Astrocyte of the spinal cord (primary cell): ENCODE results near the gene ANKRD33B.

Source experiments
- DNase-seq: peaks from one replicate; pipeline ENCODE4 v3.0.0; 2011; ENCODE audit warnings: low read depth, low spot score
- H3K4me3 ChIP-seq: 2 replicates; pipeline ENCODE4 v1.5.1; 2011; ENCODE audit warnings: low read depth, mild to moderate bottlenecking, low read length, moderate library complexity
- in situ Hi-C: cut with HindIII; loops from 2 replicates; pipeline ENCODE4 v1.10.0; 2017; ENCODE audit warnings: low sequenced_read_pairs
- TF ChIP-seq, protein P1 (sequence below): IDR thresholded peaks from 2 replicates; pipeline ENCODE4 v1.5.1; 2012; ENCODE audit warnings: low read depth, mild to moderate bottlenecking, low read length, inconsistent platforms

Gene ANKRD33B

DNA sequence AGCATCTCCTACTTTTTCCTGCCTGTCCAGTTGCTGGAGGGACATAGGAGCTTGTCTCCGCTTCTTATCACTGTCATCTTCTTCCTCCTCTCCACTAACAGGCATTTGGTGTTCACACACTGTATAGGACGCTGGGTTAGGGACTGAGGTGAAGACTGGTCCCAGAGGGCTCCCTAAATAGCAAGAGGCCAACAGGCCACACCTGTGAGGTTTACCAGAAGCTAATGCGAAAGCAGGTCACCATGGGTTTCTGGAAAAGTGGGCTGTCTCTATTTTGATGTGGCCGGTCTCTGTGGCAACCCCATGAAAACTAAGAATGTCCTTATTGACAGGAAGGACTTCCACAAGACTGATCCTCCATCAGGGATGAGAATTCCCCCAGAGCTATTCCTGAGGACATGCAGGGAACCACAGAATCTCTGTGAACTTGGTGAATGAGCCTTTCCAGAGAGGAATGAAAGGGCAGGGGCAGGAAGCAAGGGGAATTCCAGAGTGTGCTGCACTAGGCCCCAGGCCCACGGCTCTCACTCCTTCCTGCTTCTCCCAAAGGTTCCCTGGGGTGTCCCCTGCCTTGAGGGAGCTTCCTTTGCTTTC, 135.5 kb downstream of the ANKRD33B start:
- no peak for DNase-seq
- H3K4me3 ChIP-seq = no peak overlapping the region
- TF ChIP-seq, protein P1, sequence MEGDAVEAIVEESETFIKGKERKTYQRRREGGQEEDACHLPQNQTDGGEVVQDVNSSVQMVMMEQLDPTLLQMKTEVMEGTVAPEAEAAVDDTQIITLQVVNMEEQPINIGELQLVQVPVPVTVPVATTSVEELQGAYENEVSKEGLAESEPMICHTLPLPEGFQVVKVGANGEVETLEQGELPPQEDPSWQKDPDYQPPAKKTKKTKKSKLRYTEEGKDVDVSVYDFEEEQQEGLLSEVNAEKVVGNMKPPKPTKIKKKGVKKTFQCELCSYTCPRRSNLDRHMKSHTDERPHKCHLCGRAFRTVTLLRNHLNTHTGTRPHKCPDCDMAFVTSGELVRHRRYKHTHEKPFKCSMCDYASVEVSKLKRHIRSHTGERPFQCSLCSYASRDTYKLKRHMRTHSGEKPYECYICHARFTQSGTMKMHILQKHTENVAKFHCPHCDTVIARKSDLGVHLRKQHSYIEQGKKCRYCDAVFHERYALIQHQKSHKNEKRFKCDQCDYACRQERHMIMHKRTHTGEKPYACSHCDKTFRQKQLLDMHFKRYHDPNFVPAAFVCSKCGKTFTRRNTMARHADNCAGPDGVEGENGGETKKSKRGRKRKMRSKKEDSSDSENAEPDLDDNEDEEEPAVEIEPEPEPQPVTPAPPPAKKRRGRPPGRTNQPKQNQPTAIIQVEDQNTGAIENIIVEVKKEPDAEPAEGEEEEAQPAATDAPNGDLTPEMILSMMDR = no peak
- in situ Hi-C loops = no loop called here

DNA sequence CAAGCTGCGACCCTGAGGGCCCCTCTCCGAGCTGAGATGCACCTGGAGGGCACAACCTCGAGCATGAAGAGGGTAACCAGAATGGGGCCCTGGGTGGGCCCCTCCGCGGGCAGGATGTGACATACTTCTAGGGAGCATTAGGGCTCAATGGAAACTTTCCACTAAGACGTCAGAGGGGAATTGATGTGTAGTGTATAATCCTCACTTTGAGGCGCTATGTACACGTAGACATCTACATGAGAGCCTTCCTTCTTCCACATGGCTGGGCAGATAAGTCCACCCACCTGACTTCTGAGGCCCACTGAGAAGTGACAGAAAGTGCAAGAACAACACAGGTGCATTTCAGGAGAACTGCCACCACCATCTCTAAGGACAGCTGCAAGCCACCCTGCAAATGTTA, 136.1 kb downstream of the ANKRD33B start:
- H3K4me3 ChIP-seq = no peak overlapping the region
- DNase-seq = no peak
- TF ChIP-seq, protein P1 = no peak
- in situ Hi-C loops = no loop called here

DNA sequence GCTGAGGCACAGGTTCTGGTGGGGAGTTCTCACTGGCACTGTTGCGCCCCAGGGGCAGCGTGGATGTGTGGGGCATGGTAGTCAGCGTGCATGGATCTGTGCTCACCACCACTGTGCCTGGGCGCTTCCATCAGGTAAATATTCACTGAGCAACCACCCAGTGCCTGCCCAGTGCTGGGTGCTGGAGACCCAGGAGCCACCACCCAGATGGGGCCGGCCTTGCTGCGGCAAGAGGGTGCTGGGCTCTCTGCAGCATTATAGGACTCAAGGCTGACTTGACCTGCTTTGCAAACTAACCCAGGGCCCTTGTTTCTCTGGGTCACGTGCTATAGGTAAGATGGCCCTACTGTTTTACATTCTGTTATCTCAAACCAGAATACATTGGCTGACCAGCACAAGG, 136.6 kb downstream of the ANKRD33B start:
- TF ChIP-seq, protein P1 = no peak
- no peak overlapping the region for H3K4me3 ChIP-seq
- in situ Hi-C loops = no loop called here
- DNase-seq = no peak

DNA sequence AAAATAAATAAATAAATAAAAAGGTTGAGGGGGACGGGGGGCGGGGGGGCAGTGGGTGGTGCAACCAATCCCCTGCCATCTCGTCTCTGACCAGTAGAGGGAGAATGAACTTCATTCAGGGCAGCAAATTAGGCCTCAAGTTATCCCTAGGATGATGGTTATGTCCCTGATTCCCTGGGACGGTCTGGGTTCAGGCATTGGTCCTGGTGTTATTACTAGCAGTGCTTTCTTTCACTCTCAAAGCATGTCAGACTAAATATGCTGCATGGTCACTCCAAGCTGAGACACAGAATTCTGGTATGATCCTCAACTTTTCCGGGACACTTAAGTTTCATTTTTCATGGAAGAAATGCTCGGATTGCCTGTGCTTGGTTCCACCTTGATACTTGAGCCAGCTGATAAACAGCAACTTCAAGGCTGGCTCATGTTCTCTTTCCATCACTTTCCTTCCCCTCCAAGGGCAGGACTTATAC, 137.7 kb downstream of the ANKRD33B start:
- TF ChIP-seq, protein P1 = peak; percentile 60
- in situ Hi-C loops = no loop called here
- DNase-seq = peak; percentile 65
- H3K4me3 ChIP-seq = no peak overlapping the region

DNA sequence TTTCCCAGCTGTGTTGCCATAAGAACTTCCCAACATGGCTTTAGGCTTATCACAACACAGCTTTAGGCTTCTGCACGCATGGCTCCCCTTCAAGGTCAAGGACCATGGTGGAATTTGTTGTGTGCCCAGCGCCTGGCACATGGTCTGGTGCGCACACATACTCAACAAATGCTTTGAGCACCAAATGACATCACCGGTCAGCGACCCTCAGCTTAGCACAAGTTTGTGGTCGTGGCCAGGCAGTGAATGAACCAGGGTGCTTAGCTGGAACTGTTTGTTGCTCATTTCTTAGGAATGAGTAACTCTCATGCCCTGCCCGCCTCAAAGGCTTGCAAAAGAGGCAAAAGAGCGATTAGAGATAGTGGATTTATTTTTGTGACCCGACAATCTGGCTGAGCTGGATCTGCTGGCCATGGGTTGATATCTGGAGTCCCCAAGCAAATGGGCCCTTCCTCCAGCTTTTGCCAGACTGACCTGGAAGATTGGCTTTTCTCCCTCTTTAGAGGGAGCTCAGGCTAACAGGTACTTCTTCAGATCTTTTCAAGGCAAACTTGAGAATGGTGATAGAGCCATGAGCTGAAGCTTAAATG, 138.3 kb downstream of the ANKRD33B start:
- DNase-seq = peak; percentile 96
- no peak overlapping the region for H3K4me3 ChIP-seq
- TF ChIP-seq, protein P1 = no peak
- in situ Hi-C loops = no loop called here

DNA sequence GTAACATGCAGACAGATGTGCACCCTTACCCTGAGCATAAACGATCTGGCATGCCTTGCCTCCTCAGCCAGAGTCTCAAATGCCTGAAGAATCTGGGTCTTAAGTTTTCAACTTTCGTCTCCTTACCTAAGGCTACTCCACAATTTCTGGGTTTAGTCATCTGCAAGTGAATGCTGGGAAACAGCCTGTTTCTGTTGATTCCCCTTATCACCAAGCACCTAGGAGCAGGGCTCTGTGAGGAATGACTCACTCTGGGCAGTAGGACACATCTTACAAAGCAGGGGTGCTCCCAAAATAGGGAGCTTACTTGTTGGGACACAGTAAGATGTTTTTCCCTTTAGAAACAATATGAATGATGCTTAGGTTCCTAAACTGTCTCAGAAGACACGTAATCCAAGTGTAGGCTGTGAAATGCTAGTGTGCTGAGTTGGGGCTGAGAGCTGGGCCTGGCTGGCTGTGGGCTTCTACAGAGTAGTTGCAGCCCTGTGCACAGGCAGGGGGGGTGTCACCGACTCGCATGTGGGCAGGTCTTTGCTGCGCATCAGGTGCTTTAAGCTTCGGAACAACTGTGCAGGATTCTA, 139.1 kb downstream of the ANKRD33B start:
- peak; percentile 52 for DNase-seq
- in situ Hi-C loops = no loop called here
- H3K4me3 ChIP-seq = no peak overlapping the region
- TF ChIP-seq, protein P1 = no peak
